ENCODE data around the gene UBE4B. TPM values are rescaled to one million over a fixed set of nuclear protein-coding genes. Genes with fewer than 3 reads are reported as not detected.

The UBE4B gene
- total and polyA plus RNA-seq, 9 of the 15 experiments (the other 6 are each of a cell fraction or from before 2014, with no cell fraction given) = 11.7 to 73.7 (median 40.1) TPM

DNA sequence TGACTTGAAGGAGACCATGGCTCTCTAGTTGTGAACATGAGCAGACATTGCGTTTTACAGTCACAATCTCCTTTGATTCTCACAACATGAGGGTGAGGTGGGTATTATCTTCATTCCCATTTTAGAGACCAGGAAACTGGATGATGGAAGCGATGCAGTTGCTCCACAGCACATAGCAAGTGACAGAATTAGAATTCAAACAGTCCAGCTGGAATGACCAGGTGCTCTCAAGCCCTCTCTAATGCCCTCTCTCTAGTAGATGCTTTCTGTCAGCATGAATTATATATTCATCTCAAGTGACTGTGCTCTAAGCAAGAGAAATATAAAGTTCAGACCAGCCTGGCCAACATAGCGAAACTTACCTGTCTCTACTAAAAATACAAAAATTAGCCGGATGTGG lies 167.9 kb downstream of the UBE4B start:
- WGBS (ENCODE audit: insufficient coverage, low coverage, missing lambda C conversion rate) = 2% methylated on average over 4 of the region's 4 CpGs
- Histone ChIP-seq H3K9me1 (ENCODE audit: control insufficient read depth, insufficient read depth, low read length) (no peaks in the 10 kb centered on the region), H3K9me3 (replicated peaks; ENCODE audit: control insufficient read depth, insufficient read depth, low read depth, low read length) (no peaks in the 10 kb centered on the region), H4K20me1 (replicated peaks; ENCODE audit: control insufficient read depth, insufficient read depth, low read length) (no peaks in the 10 kb centered on the region), H3K36me3 (ENCODE audit: control insufficient read depth, insufficient read depth, low read length) (no peaks in the 10 kb centered on the region), H3K27me3 (ENCODE audit: control insufficient read depth in 2 of 2, insufficient read depth in 2 of 2, low read length in 2 of 2) (peaks cover 28 to 57% of the 10 kb centered on the region in 2 experiments), H3K4me3 (no peak overlapping the region), H3K9ac (ENCODE audit: insufficient read depth in 1 of 2, low read depth in 2 of 2, low read length in 2 of 2) (no peak overlapping the region), H3K27ac (ENCODE audit: extremely low read depth, low read depth, low read length) (no peak overlapping the region), H2AFZ (ENCODE audit: low read depth, low read length) (no peak overlapping the region), H3K4me2 (ENCODE audit: insufficient read depth, low read length) (no peak overlapping the region), H3K79me2 (ENCODE audit: control insufficient read depth, insufficient read depth, low read length) (no peaks in the 10 kb centered on the region), H3K4me1 (replicated peaks in 1 of 2; ENCODE audit: control insufficient read depth in 2 of 2, insufficient read depth in 2 of 2, low read length in 2 of 2) (no peaks in the 10 kb centered on the region)
- FAIRE-seq (no peak), DNase-seq (ENCODE audit: extremely low read depth in 1 of 4, low spot score in 3 of 4) (no peak), ATAC-seq (no peak)
- TF ChIP-seq ZSCAN32 (CRISPR knock-in tag; IDR thresholded peaks at IDR 0.05) = no peak
- TF ChIP-seq MBD2 (IDR thresholded peaks at IDR 0.05; ENCODE audit: borderline replicate concordance, low read depth) = no peak
- TF ChIP-seq, protein P1, sequence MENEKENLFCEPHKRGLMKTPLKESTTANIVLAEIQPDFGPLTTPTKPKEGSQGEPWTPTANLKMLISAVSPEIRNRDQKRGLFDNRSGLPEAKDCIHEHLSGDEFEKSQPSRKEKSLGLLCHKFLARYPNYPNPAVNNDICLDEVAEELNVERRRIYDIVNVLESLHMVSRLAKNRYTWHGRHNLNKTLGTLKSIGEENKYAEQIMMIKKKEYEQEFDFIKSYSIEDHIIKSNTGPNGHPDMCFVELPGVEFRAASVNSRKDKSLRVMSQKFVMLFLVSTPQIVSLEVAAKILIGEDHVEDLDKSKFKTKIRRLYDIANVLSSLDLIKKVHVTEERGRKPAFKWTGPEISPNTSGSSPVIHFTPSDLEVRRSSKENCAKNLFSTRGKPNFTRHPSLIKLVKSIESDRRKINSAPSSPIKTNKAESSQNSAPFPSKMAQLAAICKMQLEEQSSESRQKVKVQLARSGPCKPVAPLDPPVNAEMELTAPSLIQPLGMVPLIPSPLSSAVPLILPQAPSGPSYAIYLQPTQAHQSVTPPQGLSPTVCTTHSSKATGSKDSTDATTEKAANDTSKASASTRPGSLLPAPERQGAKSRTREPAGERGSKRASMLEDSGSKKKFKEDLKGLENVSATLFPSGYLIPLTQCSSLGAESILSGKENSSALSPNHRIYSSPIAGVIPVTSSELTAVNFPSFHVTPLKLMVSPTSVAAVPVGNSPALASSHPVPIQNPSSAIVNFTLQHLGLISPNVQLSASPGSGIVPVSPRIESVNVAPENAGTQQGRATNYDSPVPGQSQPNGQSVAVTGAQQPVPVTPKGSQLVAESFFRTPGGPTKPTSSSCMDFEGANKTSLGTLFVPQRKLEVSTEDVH (IDR thresholded peaks at IDR 0.05; ENCODE audit: low read depth, partially characterized antibody) = no peak
- in situ Hi-C loops (cut with MboI) = no loop called here
- ChIA-PET POLR2A (interaction anchor here (0.6 to 1.6 kb wide), 2 partner anchors 12 to 15 kb away, joined by 3 to 6 read pairs; no protein-coding TSS in a partner anchor), CTCF (ENCODE audit: low intra/inter-chr PET ratio) (no interaction called here)
- BruUV-seq (replicated peaks) = no TSS peak
- intact Hi-C loops (cut with micrococcal nuclease) = no loop called here

All from K562 (cell line).